HG03565 (cell line): ENCODE results near the gene COMMD1.
"Not testable (repeated sequence)": the region's sequence is repeated elsewhere in the genome, so short reads cannot be mapped to it uniquely, and the experiment has no call there.

Source experiments
- ATAC-seq: cut with Tn5 transposase; IDR thresholded peaks from one replicate; pipeline ENCODE4 v1.9.1; 2021; ENCODE audit warnings: mild to moderate bottlenecking, moderate library complexity; ENCODE audit not compliant: unreplicated experiment

The COMMD1 gene

DNA sequence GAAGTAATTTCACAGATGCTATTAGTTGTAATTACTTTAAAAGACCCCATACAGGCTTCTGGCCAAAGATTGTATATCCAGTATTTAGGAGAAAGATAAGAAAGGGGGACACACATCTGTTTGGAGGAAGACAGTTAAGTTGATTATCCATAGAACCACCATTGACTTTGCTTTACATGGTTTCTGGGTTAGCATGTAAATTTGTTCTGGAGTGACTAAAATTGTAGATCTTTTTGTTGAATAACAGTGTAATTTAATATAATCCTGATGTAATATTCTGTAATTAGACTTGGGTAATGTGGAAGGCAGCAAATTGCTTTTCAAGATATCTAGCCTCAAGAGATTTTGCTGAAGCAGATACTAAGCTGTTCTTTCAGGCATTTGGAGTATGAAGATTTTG is 17.2 kb downstream of the COMMD1 start:
- no peak for ATAC-seq

DNA sequence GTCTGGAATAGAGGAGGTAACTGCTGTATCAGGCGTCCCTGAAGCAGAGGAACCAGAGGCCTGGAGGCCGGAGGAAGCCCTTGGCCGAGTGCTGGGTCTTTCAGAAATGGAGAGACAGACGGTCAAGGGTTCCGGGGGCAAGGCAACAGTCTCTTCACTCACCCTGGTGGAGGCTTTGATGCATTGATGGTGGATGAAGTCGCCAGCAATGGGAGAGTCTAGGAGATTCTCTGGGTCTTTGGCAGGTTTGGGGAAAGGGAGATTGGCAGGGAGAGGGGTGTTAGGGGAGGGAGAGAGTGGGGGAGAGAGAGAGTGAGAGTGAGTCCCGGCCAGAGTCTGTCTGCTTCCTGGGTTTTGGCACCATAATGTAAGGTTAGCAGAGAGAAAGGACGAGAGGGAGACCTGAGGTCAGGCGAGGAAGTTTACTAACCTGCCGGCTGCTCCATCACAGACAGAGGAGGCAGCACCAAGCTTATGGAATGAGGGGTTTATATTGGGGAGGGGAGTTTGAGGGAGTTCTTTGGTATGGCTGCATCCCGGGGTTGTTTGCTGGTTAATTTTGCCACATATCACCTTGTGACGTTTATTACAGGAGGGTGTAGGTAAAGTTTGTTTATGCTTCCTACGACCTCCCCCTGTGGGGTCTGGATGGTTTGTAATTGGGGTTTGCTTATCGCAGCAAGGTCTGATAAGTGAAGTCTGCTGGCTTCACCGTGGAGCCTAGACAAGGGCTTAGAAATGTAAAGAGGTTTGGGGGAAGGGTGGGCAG is 19.6 kb downstream of the COMMD1 start:
- no peak for ATAC-seq

DNA sequence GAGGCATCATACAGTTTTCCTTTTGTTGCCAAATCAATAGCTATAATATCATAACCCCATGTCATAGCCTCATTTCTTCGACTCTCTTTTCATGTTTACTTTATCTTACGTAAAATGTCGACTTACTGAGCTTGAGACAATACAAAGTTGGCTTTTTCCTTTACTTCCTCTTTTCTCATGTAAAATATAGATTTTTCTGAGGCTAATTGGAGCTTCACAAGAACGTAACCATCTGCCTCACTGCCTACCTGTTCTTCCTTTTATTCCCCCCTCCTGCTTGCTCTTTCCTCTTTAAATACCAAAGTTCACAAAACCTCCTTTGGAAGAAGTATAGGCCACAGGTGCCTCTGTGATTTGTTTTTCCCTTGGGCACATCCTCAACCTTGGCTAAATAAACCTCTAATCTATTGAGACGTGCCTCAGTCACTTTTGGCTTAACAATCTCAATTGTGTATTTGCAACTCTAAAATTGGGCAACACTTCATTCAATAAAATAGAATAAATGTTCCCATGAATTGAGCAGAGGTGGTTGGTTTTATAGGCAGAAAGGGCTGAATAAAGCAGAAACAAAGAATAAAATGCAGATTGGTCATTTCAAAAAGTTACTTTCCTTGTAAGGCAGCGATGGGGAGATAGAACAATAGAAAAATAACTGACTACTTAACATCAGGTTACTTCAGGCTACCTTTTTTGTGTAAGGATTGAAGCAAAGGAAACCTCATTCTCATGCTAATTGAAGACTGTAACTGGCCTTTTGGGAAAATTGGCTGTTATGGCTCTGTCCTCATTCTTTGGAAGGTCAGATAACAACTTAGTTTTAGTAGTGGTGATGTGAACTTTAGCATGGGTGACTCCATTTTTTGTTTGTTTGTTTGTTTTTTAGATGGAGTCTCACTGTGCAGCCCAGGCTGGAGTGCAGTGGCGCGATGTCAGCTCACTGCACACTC is 21.3 kb downstream of the COMMD1 start:
- no peak for ATAC-seq

DNA sequence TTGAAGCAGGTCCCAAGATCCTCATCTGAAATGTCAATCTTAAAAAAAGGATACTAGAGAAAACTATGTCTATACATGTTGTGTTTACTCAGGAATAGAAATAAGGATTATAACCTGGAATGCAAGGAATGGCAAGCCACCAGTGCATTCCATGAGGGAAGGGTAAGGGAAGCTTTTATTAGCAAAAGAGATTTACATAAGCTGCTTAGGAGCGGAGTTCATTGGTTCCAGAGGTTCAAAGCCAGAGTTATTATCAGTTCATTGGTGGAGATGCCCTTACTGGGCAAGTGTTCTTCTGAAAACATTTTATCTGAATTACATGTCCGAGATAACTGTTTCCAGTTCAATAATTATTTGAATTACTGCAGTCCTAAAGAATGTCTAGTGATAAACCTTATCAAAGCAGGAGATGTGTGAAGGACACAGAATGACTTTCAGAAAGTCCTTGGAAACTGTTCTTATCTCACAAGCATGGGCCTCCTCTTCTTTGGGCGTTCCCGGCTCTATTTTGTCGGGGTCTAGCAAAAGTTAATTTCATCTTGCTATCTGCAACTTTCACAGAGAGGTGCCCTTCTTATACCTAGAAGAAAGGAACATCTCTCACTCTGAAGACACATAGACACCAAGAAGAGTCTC is 23.5 kb downstream of the COMMD1 start:
- ATAC-seq: no peak

DNA sequence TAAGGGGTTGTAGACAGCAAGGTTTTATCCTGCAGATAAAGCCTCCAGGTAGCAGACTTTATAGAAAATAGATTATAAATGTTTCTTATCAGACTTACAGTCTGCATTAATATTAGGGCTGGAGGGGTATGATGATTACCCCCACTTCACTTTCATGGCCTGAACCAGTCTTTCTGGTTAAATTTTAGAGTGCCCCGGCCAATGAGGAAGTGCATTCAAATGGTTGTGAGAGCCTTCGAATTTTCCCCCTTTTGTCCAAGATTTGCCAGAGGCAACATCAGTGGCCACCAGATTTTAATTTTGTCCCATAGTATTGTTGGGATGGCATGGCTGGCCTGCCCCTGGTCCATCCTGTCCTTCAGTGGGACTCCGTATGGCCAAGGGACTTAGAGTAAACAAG is 31.6 kb downstream of the COMMD1 start:
- no peak for ATAC-seq

DNA sequence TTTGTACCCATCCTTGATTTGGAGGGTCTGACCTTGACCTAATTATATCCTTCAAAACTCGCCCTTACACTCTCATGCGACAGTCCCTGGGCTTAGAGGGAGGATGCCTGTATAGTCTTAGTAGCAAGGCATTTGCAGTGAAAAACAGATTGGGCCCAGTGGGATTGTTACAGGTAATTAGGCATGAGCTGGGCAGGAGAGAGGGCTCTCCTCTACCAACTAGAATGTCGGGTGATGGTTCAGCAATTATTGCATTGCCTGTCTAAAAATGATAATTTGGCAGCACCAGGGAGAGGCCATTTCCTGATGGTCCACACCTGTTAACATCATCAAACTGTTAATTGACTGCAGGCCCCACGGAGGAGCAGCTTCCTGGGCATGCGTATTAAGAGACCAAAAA is 32.4 kb downstream of the COMMD1 start:
- ATAC-seq: no peak

DNA sequence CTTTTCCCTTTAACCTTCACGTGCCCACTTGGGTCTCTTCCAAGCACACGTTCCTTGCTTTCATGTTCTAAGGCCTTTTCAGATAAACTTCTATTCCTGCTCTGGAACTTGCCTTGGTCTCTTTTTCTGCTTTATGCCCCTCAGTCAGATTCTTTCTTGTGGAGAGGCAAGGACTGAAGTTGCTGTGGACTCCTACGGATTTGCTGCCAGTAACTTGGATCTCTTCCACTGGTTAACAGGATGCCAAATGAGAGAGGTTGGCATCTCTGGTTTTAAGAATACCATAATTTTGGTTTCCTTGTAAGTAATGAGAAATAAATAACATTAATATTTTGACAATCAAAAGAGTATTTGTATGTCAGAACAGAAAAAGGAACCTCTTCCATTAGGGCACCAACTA is 33.0 kb downstream of the COMMD1 start:
- ATAC-seq: no peak

DNA sequence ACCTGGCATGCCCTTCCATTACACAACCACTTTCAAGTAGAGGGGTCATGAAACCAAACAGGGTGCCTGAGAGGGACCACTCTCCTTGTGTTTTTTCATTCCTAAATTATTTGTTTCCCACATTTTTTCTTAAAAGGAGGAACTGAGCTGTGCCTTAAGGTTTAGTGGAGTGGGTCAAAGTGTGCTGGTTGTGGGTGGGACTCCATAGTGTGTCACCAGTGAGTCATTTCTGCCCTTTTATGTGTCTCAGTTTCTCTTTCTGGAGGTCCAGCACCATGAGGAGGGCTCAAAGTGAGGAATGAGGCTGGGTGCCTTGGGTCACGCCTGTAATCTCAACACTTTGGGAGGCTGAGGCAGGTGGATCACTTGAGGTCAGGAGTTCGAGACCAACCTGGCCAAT is 37.8 kb downstream of the COMMD1 start:
- no peak for ATAC-seq

DNA sequence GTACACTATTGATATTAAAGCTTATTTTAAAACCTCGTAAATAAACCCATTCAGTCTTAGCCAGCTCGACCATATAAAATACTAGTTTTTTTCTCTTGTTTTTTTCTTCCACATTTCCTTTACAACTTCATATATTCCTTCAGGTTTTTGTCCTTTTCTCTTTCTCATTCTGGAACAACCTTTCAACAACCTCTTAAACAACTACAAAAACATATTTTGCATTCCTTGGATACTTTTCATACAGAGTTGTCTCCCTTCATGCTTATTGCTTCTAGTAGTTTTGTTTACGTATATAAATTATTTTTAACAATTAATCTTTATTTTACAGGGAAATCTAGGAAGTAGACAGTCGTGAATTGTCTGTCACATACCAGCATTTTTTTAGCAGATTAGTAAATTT is 41.2 kb downstream of the COMMD1 start:
- no peak for ATAC-seq

DNA sequence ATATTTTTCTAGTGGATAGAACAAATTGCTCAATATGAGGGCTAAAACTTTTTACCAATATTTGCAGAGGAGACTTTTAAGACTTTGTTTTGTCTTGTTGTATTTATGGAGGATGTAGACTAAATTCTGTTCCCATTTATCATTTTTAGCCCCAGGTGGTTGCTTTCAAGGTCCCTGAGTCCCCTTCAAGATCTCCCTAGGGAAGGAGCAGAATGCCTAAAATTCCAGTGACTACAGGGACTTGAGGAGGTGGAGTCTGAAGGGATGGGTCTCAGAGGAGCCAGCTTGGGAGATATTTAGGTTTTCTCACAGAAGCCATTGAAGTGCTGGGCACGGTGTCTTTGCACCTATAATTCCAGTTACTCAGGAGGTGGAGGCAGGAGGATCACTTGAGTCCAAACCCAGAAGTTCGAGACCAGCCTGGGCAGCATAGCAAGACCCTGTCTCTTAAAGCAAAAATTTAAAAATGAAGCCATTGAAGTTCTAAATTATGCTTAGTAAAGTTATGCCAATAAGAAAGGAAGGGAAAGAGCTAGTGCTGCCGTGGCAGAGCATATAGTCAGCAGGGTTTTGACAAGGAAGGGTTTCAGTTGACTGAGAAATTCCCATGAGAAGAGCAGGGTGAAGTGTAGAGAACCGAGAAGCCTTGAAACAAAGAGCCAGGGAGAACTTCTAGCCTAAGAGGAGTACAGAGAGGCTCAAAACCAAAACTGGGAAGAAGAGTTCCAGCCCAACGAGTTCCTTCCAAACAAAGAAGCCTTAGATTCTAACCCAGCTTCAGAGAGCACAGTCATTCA is 43.4 kb downstream of the COMMD1 start:
- no peak for ATAC-seq

DNA sequence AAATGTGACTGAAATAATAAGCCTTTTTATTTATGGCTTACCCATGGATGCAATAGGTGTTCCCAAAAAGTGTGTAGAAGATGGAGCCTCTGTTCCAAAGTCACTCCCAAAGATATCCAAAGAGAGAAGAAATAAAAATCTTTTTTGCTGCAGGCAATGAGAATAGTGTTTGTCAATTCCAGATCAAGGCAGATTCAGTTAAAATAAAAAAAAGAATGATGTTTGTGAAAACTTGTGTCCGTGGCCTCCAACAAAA is 43.9 kb downstream of the COMMD1 start:
- ATAC-seq: no peak

DNA sequence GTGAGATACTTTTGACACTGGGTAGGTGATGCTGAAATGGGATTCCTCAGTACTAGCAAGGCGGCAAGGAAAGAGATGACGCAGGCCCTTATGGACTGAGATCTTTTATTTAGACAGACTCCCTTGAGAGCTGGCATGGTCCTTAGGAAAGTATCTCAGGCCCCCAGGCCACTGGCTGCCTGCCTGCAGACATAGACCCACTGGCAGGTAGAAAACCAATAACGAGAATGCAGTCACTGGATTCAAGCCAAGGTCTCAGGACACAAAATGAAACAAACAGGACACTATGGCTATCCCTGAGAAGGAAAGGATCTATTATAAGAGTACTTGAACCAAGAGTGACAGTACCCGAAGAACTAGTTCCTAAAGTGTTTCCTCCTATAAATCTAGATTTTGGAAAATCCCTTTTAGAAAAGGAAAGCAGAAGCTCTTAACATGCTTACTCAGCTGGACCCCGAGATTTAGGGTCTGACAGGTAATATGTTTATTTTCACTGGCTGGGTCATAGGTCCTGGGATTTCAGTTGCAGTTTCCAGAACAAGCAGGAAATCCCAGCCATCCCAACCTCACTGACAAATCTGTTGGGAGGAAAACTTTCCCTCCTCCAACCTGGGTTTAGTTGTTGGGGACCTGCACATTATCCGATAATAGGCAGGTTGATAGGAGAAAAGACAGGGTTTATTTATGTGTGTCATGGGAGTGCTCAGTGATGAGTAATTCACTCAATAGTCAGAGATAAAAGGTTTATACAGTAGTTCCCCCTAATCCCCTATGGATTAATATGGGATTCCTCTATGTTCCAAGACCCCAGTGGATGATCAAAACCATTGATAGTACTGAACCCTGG is 44.5 kb downstream of the COMMD1 start:
- ATAC-seq: no peak

DNA sequence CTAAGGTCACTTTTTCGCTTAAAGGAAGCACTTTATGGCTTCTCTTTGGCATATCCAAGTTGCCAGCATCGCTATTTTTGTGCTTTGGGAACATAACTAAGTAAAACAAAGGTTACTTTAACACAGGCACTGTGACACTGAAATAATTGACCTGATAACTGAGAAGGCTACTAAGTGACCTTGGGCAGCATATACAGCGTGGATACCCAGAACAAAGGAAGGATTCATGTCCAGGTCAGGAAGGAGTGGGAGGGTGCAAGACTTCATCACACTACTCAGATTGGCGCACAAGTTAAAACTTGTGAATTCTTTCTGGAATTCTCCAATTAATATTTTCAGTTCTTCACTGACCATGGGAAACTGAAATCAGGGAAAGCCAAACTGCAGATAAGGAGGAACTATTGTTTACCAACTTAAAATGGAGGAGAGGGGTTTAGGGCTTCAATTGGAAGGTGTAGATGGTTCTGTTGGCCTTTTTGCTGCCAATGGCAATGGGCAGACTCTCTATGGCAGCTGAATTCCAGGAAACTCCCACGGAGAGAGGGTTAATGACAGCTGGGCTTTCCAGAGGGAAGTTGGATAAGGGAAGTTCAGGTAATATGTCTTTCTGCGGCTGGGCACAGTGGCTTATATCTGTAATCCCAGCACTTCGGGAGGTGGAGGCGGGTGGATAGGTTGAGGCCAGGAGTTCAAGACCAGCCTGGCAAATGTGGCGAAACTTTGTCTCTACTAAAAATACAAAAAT is 45.3 kb downstream of the COMMD1 start:
- ATAC-seq: no peak

DNA sequence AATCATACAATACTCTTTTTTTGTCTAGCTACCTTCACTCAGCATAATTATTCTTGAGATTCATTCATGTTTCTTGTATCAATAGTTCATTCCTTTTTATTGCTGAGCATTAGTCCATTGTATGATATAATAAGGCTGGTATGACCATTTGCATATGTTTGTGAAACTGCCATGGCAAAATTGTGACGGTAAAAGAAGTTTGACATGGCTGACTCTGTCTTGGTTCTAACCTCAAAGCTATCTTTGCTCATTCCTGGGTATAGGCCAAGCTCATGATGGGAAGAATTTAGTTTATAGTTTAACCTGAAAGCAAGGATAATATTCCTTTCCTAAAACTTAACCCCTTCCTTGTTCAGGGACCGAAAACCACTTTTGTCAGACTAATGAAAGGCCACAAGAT is 46.4 kb downstream of the COMMD1 start:
- ATAC-seq: no peak

DNA sequence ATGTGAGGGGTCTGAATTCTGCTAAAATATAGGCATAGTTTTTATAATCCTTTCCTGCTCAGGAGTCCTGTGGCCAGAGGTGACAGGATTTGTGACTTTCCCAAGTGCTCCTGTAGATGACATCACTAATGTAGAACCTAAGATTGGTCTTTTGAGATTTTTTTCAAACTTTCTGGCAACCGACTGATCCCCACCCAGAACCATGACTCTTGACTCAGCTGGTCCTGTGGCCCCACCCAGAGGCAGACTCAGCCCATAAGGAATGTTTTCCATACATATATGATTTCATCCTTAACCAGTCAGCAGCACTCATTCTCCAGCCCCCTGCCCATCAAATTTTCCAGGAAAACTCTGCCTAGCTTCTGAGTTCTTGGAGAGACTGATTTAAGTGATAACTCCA is 46.8 kb downstream of the COMMD1 start:
- ATAC-seq: no peak

DNA sequence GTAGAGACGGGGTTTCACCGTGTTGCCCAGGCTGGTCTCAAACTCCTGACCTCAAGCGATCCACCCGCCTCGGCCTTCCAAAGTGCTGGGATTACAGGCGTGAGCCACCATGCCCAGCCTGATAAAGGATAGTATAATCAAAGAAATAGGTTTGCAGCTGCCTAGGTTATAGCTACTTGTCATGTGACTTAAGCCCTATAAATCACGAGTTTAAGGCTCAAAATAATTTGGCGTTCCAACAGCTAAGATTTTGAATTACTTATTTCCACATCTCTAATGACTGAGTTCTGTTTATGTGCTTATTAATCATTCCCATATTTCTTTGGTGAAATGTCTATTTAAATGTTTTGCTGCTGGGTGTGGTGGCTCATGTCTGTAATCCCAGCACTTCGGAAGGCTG is 49.4 kb downstream of the COMMD1 start:
- ATAC-seq: not testable (repeated sequence)

DNA sequence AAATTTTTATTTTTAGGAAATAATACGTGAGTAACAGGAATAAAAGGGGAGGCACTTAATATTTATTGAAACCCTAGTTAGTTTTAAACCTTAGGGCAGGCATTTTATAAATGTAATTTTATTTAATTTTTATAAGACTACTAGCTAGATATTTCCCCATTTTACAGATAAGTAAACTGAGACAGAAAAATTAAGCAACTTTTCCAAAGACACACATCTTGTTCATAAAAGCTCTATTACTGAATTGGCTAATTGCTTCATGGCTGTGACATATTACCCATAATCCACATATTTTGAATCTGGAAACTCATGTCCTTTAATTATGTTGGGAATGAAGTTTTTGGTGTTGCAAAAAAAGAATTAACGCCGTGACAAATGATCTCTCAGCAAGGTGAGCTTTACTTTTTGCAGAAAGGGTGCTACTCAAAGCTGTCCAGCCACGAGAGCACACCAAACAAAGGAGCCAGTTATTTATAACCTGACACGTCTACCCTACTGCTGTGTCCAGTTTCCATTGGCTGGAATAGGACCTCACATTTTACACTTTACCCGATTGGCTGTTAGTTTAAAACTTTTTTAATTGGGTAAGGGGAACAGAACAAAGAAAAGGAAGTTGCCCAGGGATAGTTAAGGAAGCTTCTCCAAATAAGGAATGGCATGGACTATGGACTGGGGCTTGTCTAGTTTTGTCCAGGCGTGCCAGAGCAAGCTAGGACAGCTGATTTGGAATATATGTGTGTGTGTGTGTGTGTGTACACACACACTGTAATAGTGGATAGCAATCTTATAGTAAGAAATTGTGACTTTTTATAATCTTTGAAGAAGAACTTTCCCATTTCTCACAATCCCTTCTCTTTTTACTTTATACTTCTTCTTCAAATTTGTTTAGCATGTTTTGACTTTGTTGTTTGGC is 54.2 kb downstream of the COMMD1 start:
- no peak for ATAC-seq

DNA sequence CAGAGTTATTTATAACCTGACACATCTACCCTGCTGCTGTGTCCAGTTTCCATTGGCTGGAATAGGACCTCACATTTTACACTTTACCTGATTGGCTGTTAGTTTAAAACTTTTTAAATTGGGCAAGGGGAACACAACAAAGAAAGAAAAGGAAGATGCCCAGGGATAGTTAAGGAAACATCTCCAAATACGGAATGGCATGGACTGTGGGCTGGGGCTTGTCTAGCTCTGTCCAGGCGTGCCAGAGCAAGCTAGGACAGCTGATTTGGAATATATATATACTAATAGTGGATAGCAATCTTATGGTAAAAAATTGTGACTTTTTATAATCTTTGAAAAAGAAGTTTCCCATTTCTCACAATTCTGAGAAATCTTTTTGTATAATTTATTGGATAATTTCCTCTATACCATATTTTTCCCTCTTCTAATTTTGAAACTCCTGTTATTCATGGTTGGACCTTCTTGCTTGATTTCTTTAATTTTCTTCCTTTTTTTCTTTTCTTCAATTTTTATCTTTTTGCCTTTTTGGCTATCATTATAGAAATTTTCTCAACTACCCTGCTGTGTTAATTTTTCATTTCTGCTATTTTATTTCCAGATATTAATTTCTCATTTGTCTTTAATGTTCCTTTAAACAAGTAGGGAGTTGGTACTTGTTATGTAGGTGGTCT is 55.9 kb downstream of the COMMD1 start:
- no peak for ATAC-seq
